Activated T-helper 2 cell treated with anti-CD3 and anti-CD28 coated beads, Interferon-gamma antibody, Interleukin-2, Interleukin-4, amounts not matched to agents 10 μg/mL and 5 μg/mL and 100 μg/mL, durations not matched to agents 14 hours and 24 hours and 36 hours (primary cell): ENCODE results near the gene SIDT1. TPM values are rescaled to one million over a fixed set of nuclear protein-coding genes. Genes with fewer than 3 reads are reported as not detected.

Source experiments
- total RNA-seq: library from RNA; stranded (reverse); gene quantifications from 2 replicates; pipeline ENCODE4 v1.2.3, GENCODE V29; 2022

The SIDT1 gene
- total RNA-seq, 1 donor from 2014 or later, result 10.2 TPM

Other genes starting within 250 kb of the SIDT1 start
- gene CFAP44, start 91.1 kb upstream of the SIDT1 start, total RNA-seq, result 2.0 and 3.1 TPM in 2 replicates
- gene SPICE1, start 17.4 kb upstream of the SIDT1 start, total RNA-seq, result 20.5 and 23.7 TPM in 2 replicates
- 13.9 and 15.6 TPM in 2 replicates for gene USF3, start 164.1 kb downstream of the SIDT1 start, total RNA-seq
- 129 and 134 TPM in 2 replicates for gene NAA50, start 213.7 kb downstream of the SIDT1 start, total RNA-seq
- 35.7 and 38.3 TPM in 2 replicates for gene ATP6V1A, start 214.5 kb downstream of the SIDT1 start, total RNA-seq